Nasal cavity respiratory epithelium epithelial cell of viscerocranial mucosa (primary cell): ENCODE data around the gene SRGAP2C. TPM values are rescaled to one million over a fixed set of nuclear protein-coding genes. Genes with fewer than 3 reads are reported as not detected.

Experiments
- total RNA-seq: library from RNA; depleted of rRNA; stranded (reverse); fragments of >200 nt; gene quantifications from 2 replicates; pipeline ENCODE4 v1.2.3, GENCODE V29; 2014

The SRGAP2C gene
- 16.4 and 19.9 TPM in 2 replicates for total RNA-seq

DNA sequence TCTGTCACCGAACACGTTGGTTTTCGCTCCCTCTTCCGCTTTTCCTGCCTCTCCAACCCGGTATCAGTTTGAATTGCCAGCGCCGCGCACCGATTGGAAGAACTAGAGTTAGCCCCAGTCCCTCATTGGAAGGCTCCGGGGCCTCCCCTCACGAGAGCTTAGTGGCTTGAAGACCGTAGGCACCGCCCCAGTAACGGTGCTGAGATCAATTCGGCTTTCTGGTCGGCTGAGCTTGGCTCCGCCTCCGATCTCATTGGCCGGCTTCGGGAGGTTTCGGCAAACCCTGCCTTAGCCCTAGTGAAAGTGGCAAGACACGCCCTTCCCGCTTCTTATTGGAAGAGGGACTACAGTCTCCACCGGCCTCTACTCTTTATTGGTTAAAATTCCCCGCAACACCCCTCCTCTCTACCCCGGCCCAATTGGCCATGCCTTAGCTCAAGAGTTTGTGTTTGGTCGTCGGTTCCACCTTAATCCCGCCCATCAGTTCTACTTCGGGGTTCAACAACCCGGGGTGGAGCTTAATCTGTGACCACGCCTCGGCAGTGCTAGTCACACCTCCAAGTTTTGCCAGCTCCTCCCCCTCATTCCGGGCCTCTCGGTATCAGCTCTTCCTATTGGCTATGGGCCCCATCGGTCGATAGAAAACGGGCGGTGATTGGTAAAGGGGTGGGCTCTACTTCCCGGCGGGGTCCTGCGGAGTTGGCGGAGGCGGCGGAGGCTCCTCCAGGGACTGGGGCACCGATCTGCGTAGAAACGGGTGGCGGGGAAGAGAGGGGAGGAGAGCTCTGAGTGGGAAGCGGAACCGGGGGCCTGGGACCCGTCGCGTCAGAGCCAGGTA lies at the start of gene SRGAP2C, which contains the start of gene FAM72B:
TSS of gene SRGAP2C (plus strand) at position 686 of the 838 bp plus-strand sequence. CDS start 2,472 bp downstream, outside the sequence.
TSS of gene FAM72B (minus strand) at position 51 of the 838 bp plus-strand sequence. CDS start 851 bp downstream, outside the sequence.

Other genes with a start within 250 kb of the SRGAP2C start
- gene FAM72B, start 635 bp upstream of the SRGAP2C start, total RNA-seq: under 0.01 and 0.14 TPM in 2 replicates